ENCODE data around the gene GFY. TPM values are rescaled to one million over a fixed set of nuclear protein-coding genes. Genes with fewer than 3 reads are reported as not detected.

Gene GFY, protein sequence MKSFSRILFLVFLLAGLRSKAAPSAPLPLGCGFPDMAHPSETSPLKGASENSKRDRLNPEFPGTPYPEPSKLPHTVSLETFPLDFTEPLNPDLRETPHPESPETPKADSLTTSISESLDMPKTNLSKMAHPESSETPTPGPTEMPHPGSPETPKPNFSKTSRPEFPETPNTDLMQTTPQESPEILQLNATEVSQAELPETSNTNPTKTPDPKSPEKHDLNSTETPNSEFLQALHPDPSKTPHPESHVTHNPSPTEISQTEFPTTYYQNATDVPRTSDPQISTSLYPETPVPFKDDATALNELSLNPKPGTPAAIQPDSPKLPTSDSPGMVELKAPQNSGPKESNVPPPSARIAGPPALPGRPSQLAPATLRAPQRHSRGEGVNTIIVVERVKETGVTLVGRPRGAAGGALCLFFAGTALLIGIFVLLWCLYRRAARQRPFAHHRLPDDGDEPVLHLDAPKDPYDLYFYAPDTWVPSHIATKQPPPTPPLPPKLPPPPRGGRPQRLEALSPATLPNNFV
- not detected in 2 replicates for total RNA-seq (2014; rRNA removed; shearing (Covaris generic))

- Histone ChIP-seq H3K4me3 (ENCODE audit: insufficient read depth, low read depth, low read length) (peak within 1 kb of the TSS; percentile 4; the same call in 1 of the 2 replicates), H3K36me3 (replicated peaks; ENCODE audit: control insufficient read depth, insufficient read depth, low read length) (no peaks in the 10 kb centered on the region), H3K27me3 (ENCODE audit: control insufficient read depth, insufficient read depth, low read length) (peaks cover 89% of the 10 kb centered on the region)
- no peak for DNase-seq
These were observed at the start of gene GFY for GRCh38 chr19:49425178-49425577. GFY (plus strand) TSS chr19:49425388; CDS start chr19:49426431, 1,043 bp downstream.

DNA sequence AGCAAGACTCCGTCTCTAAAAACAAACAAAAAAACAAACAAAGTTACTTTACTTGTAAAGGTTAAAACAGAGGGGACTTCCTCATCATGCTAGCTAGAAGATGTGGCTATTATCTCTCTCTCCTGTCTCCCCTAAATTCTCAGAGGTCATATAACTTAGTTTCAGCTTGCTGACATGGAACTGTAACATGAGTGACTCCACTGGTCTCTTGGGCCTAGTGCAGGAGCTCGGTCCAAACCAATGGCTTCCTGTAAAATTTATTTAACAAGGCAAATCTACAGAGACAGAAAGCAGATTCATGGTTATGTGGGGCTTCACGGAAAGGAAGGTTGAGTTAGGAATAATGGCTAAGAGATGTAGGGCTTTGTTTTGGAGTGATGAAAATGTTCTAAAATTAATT is 46.7 kb upstream of the GFY start:
- Histone ChIP-seq H3K36me3 (replicated peaks; ENCODE audit: control insufficient read depth, insufficient read depth, low read length) (no peaks in the 10 kb centered on the region), H3K27me3 (ENCODE audit: control insufficient read depth, insufficient read depth, low read length) (no peaks in the 10 kb centered on the region), H3K4me3 (ENCODE audit: insufficient read depth, low read depth, low read length) (no peak overlapping the region)
- DNase-seq: no peak

DNA sequence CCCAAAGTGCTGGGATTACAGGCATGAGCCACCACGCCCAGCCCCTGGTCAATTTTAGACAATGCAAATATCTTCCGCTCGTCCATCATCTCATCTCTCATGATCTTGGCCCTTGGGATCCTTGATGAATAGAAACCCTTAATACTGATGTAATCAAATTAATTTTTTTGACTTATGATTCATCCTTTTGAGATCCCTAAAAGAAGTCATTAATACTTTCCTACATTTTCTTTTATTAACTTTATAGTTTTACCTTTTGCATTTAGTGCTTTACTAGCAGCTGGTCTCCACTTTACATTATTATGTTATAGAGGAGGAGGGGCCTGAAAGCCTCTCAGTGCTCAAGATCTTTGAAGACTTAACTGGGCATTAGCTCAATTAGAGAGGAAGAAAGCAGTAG is 44.8 kb upstream of the GFY start:
- H3K36me3 ChIP-seq (replicated peaks; ENCODE audit: control insufficient read depth, insufficient read depth, low read length): no peaks in the 10 kb centered on the region
- no peaks in the 10 kb centered on the region for H3K27me3 ChIP-seq (ENCODE audit: control insufficient read depth, insufficient read depth, low read length)
- DNase-seq: no peak
- H3K4me3 ChIP-seq (ENCODE audit: insufficient read depth, low read depth, low read length): no peak overlapping the region

DNA sequence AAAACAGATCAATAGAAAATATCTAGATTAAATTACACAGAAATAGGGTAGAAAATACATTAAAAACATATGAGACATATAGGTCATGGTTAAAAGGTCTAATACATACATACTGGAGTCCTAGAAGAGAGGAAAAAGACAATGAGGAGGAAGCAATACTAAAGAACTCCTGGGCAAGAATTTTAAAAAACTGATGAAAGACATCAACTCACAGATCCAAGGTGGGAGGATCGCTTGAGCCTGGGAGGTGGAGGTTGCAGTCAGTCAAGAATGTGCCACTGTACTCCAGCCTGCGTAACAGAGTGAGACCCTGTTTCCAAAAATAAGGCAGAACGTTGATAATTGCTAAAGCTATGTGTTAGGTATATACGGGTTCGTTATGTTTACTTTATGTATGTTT is 42.5 kb upstream of the GFY start:
- H3K4me3 ChIP-seq (ENCODE audit: insufficient read depth, low read depth, low read length): no peak overlapping the region
- H3K36me3 ChIP-seq (replicated peaks; ENCODE audit: control insufficient read depth, insufficient read depth, low read length): no peaks in the 10 kb centered on the region
- H3K27me3 ChIP-seq (ENCODE audit: control insufficient read depth, insufficient read depth, low read length): no peaks in the 10 kb centered on the region
- no peak for DNase-seq

DNA sequence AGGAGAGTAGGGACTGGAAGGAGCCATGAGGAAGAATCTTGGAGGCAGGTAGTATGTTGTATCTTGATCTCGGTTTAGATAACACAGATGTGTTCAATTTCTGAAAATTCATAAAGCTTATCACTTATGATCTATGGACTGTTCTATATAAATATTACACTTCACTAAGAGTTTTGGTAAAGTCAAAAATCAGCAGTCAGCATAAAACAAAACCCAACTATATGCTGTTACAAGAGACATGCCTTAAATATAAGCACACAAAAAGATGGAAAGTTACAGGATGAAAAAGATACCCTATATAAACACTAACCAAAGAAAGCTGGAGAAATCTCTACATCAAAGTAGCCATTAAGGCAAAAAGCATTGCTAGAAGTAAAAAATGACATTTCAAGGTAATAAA is 41.6 kb upstream of the GFY start:
- no peak for DNase-seq
- Histone ChIP-seq H3K36me3 (replicated peaks; ENCODE audit: control insufficient read depth, insufficient read depth, low read length) (no peaks in the 10 kb centered on the region), H3K27me3 (ENCODE audit: control insufficient read depth, insufficient read depth, low read length) (no peaks in the 10 kb centered on the region), H3K4me3 (ENCODE audit: insufficient read depth, low read depth, low read length) (no peak overlapping the region)

GRCh38 chr19:49387936-49388372 is 37.2 kb upstream of the GFY start, which contains the start of gene KASH5:
KASH5 (plus strand) TSS chr19:49388249; CDS start chr19:49390884, 2,635 bp downstream.
- peak; percentile 55 for DNase-seq
- Histone ChIP-seq H3K27me3 (ENCODE audit: control insufficient read depth, insufficient read depth, low read length) (no peaks in the 10 kb centered on the region; the same call in 1 of the 2 replicates), H3K36me3 (replicated peaks; ENCODE audit: control insufficient read depth, insufficient read depth, low read length) (no peaks in the 10 kb centered on the region), H3K4me3 (ENCODE audit: insufficient read depth, low read depth, low read length) (no peak within 1 kb of the TSS)

DNA sequence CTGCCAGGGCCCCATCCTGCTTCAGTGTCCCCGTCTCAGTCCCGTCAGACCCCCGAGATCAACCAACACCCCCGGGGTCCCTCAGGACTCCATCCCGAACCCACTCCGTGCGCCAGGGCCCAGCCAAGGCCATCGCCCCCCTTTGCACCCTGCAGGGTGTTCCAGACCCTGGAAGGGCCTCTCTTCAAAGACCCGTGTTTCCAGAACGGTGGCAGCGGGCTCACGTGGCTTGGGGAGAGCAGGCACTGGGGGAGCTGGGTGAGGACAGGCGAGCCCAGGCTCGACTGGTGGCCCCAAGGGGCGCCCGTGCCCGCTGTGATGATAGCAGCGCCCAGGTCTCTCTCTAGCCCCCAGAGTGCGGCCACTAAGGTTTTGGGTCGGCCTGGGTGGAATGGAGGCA is 35.8 kb upstream of the GFY start:
- DNase-seq: peak; percentile 52
- no peak overlapping the region for H3K4me3 ChIP-seq (ENCODE audit: insufficient read depth, low read depth, low read length)
- no peaks in the 10 kb centered on the region for H3K36me3 ChIP-seq (replicated peaks; ENCODE audit: control insufficient read depth, insufficient read depth, low read length)
- H3K27me3 ChIP-seq (ENCODE audit: control insufficient read depth, insufficient read depth, low read length): no peaks in the 10 kb centered on the region; the same call in 1 of the 2 replicates

DNA sequence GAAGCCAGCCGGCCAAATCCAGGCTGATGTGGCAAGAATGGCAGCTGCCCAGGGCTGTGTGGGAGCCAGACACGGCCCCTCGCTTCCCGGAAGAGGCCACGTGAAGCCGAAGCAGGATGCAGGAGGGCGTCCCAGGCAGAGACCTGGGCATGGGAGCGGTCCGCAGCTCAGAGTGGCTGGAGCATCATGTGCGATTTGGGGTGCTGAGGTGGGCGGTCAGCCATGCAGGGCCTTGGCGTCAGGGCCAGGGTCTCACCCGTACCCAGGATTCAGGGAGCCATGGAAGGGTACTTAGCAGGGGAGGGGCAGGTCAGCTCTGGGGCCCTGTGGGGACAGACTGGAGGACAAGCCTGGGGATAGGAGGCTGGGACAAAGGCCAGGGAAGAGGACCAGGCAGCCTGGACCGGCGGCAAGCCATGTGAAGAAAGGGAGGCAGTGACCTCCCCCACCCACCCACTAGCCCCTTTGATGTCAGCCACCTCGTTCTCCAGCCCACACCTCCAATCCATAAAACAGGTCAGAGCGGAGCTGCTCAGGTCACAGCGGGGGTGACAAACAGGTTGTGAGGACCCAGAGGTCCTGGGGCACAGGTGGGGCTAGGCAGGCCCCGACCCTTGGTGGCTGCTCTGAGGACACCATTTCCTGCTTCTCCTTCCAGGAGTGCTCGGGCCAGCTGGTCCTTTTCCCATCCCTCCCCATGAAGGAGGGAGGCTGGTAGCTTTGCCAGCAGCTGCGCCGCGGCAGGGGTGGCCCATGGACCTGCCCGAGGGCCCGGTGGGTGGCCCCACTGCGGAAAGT is 34.9 kb upstream of the GFY start:
- Histone ChIP-seq H3K4me3 (ENCODE audit: insufficient read depth, low read depth, low read length) (no peak overlapping the region), H3K36me3 (replicated peaks; ENCODE audit: control insufficient read depth, insufficient read depth, low read length) (no peaks in the 10 kb centered on the region), H3K27me3 (ENCODE audit: control insufficient read depth, insufficient read depth, low read length) (no peaks in the 10 kb centered on the region; the same call in 1 of the 2 replicates)
- peak; percentile 49 for DNase-seq

DNA sequence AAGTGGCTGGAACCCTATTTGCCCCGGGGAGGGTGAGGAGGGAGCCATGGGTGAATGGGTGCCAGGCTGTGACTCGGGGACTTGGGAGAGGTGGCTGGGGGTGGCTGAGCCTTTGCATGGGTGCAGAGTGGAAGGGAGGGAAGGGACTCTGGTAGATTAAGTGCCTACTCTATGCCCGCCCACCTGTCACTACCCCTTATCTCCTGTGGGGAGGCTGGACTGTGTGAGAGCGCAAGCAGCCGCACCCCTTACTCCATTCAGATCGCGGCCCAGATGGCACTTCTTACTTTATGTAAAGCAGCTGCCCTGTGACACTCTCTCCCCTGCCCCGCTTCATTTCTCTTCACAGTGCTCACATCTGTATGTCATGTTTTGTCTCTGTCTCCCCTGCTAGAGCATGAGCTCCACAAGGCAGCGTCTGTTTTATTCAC is 34.2 kb upstream of the GFY start:
- Histone ChIP-seq H3K36me3 (replicated peaks; ENCODE audit: control insufficient read depth, insufficient read depth, low read length) (no peaks in the 10 kb centered on the region), H3K4me3 (ENCODE audit: insufficient read depth, low read depth, low read length) (no peak overlapping the region)
- DNase-seq: no peak

DNA sequence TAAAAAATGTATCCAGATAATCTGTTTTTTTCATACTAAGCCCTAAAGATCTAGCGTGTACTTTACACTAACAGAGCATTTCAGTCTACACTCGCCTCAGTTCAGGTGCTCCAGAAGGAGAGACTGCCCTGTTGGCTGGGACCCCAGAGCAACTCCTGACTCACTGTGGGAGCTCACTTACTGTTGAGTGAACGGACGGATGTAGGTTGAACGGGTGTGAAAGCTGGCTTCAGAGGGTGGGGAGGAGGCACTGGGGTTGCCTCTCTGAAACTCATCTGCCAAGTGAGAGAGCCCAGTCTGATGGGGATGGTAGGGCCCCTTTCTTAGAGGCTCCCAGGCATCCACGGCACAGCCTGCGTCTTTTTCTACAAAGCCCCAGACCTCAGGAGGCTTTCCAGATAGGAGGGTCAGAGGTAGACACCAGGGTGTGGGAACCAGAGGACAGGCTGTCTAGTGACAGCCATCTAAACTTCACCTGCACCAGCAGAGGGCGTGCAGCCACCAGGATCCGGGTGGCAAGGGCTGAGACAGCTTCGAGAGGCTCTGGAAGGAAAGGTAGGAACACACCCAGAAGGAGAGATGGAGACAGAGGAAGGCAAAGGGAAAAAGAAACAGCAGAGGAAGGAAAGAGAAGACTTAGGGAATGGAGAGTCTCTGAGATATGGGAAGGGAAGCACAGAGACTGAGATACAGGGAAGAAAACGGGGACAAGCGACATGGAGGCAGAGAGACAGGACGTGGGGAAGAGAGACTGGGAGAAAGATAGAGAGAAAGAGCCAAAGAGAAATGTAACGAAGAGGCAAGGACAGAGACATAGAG is 33.4 kb upstream of the GFY start:
- peak; percentile 95 for DNase-seq
- no peaks in the 10 kb centered on the region; the same call in 1 of the 2 replicates for H3K27me3 ChIP-seq (ENCODE audit: control insufficient read depth, insufficient read depth, low read length)
- no peak overlapping the region for H3K4me3 ChIP-seq (ENCODE audit: insufficient read depth, low read depth, low read length)
- H3K36me3 ChIP-seq (replicated peaks; ENCODE audit: control insufficient read depth, insufficient read depth, low read length): no peaks in the 10 kb centered on the region

More for the DNA sequence above, 34.2 kb upstream of the GFY start:
- no peaks in the 10 kb centered on the region; the same call in 1 of the 2 replicates for H3K27me3 ChIP-seq (ENCODE audit: control insufficient read depth, insufficient read depth, low read length)

- peak; percentile 46 for DNase-seq
- Histone ChIP-seq H3K4me3 (ENCODE audit: insufficient read depth, low read depth, low read length) (no peak overlapping the region), H3K36me3 (replicated peaks; ENCODE audit: control insufficient read depth, insufficient read depth, low read length) (no peaks in the 10 kb centered on the region), H3K27me3 (ENCODE audit: control insufficient read depth, insufficient read depth, low read length) (no peaks in the 10 kb centered on the region; the same call in 1 of the 2 replicates)
These were observed 31.3 kb upstream of the GFY start for GRCh38 chr19:49393881-49394280.

DNA sequence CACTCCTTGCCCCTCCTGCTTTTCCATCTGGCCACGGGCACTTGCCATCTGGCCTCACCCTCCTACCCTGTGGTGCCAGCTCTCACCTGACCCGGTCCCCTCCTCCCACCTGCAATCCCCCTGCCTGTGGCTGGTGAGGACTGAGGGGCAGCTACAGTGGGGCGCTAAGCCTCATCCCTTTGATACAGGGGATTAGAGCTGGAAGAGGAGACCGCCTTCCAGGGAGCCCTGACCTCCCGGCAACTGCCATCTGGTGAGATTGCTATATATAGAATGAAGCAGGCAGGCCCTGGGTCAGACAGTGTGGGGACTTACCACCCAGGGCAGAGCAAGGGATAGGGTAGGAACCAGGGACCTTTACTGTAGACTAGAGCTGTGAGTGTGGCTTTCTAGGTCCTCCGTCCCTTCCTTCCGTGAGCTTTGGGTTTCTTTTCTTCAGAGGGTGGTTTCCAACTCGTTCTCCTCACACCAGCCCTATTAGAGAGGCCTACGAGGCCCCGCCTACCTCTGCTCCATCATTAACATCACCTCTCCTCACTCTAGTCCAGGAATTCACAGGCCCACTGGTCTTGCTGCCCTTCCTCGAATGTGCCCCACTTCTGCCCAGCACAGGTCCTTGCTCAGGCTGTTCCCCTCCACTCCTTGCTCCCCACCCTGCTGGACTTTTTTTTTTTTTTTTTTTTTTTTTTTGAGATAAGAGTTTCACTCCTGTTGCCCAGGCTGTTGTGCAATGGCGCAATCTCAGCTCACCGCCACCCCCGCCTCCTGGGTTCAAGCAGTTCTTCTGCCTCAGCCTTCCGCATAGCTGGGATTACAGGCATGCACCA is 29.4 kb upstream of the GFY start:
- peak; percentile 63 for DNase-seq
- Histone ChIP-seq H3K36me3 (replicated peaks; ENCODE audit: control insufficient read depth, insufficient read depth, low read length) (no peaks in the 10 kb centered on the region), H3K27me3 (ENCODE audit: control insufficient read depth, insufficient read depth, low read length) (no peaks in the 10 kb centered on the region; the same call in 1 of the 2 replicates), H3K4me3 (ENCODE audit: insufficient read depth, low read depth, low read length) (no peak overlapping the region)

Measured in H7 (cell line).